ENCODE data around the gene ARHGEF2. TPM values are rescaled to one million over a fixed set of nuclear protein-coding genes. Genes with fewer than 3 reads are reported as not detected.

Gene ARHGEF2
- total RNA-seq, 2 experiments from 2014 or later: 78.8 to 133 TPM

DNA sequence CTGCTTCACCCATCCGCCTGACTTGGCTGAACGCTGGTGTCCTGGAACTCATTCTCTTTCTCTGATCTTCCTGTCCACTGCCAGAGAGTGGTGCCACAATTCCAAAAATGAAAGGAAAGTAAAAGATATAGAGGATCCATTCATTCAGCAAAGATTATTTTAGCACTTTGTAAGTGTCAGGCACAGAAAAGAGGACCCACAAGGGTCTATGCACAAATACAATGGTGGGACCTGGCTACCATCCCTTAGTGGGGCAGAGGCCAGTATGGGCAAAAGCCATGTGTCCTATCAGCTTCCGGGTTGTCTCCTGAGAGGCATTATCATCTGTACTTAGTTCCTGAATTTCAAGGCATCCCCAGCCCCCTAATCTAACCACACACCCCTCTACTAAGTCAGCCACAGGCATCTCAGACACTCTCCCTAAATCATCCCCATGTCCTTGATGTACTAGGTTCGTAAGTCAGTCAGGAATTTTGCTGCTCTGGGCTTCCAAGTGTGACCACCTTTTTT, 23.4 kb upstream of the ARHGEF2 start:
- no peak overlapping the region for H3K4me2 ChIP-seq (ENCODE audit: low read length)

DNA sequence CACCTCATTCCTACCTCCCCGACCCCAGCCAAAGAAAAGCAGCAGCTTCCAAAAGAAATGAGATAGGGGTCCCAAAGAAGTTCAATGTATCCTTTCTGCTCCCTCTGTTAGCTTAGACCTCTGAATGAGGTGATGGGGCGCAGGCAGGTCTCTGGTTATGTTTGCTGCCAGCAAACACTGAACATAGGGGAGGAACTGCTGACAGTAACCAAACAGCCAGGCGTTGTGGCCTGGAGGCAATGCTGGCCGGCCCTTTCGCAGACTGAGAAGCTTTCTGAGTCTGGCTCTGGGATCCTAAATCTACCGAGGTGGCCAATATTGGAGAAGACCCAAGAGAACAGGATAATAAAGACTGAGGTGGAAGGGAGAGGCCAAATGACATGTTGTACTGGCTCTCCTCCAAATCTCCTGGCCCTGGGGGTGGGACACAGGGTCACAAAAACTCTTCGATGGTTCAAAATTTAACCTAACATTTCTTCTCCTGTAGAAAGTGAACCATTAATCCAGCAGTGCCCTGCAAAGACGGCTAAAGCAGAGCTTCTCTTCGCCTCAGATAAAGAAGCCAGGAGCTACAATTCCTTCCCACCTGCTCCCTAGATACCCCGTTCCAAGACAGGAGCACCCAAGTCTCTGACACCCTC, 22.8 kb upstream of the ARHGEF2 start:
- no TSS peak for BruUV-seq (replicated peaks)
- H4K20me1 ChIP-seq (ENCODE audit: insufficient read depth, low read length): no peaks in the 10 kb centered on the region
- no peak overlapping the region for H2AFZ ChIP-seq (ENCODE audit: low read length)
- H3K4me2 ChIP-seq (ENCODE audit: low read length): no peak overlapping the region
- CTCF ChIA-PET (ENCODE audit: unreplicated experiment): no interaction called here
- no peaks in the 10 kb centered on the region for H3K9me3 ChIP-seq (ENCODE audit: low read length)
- TF ChIP-seq EZH2phosphoT487 (IDR thresholded peaks at IDR 0.05; ENCODE audit: borderline replicate concordance, low read depth, low read length): no peak
- TF ChIP-seq, protein P1, sequence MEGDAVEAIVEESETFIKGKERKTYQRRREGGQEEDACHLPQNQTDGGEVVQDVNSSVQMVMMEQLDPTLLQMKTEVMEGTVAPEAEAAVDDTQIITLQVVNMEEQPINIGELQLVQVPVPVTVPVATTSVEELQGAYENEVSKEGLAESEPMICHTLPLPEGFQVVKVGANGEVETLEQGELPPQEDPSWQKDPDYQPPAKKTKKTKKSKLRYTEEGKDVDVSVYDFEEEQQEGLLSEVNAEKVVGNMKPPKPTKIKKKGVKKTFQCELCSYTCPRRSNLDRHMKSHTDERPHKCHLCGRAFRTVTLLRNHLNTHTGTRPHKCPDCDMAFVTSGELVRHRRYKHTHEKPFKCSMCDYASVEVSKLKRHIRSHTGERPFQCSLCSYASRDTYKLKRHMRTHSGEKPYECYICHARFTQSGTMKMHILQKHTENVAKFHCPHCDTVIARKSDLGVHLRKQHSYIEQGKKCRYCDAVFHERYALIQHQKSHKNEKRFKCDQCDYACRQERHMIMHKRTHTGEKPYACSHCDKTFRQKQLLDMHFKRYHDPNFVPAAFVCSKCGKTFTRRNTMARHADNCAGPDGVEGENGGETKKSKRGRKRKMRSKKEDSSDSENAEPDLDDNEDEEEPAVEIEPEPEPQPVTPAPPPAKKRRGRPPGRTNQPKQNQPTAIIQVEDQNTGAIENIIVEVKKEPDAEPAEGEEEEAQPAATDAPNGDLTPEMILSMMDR (conservative IDR thresholded peaks at IDR 0.05; ENCODE audit: low read length): no peak
- H3K27ac ChIP-seq (ENCODE audit: low read depth, low read length, poor library complexity, severe bottlenecking): no peak overlapping the region
- intact Hi-C loops (cut with micrococcal nuclease; ENCODE audit: unreplicated experiment): no loop called here
- POLR2A ChIA-PET: interaction anchor here (1.5 kb wide), 1 partner anchor 12 kb away, joined by 5 read pairs; no protein-coding TSS in a partner anchor
- H3K79me2 ChIP-seq (ENCODE audit: insufficient read depth, low read depth, low read length): no peaks in the 10 kb centered on the region
- DNase-seq (ENCODE audit: low spot score): no peak
- H3K4me3 ChIP-seq (ENCODE audit: low read depth, low read length, poor library complexity, severe bottlenecking): no peak overlapping the region
- no peaks in the 10 kb centered on the region for H3K9me2 ChIP-seq (ENCODE audit: insufficient read depth, low read length)
- H3K36me3 ChIP-seq (ENCODE audit: insufficient read depth, low read length): no peaks in the 10 kb centered on the region
- no peaks in the 10 kb centered on the region for H3K4me1 ChIP-seq (ENCODE audit: insufficient read depth, low read length, poor library complexity, severe bottlenecking)

More for the DNA sequence above, 23.4 kb upstream of the ARHGEF2 start:
- no peak overlapping the region for H2AFZ ChIP-seq (ENCODE audit: low read length)
- no TSS peak for BruUV-seq (replicated peaks)
- no peaks in the 10 kb centered on the region for H3K9me3 ChIP-seq (ENCODE audit: low read length)
- intact Hi-C loops (cut with micrococcal nuclease; ENCODE audit: unreplicated experiment): no loop called here
- TF ChIP-seq, protein P1 (conservative IDR thresholded peaks at IDR 0.05; ENCODE audit: low read length): no peak
- TF ChIP-seq EZH2phosphoT487 (IDR thresholded peaks at IDR 0.05; ENCODE audit: borderline replicate concordance, low read depth, low read length): no peak
- H3K4me3 ChIP-seq (ENCODE audit: low read depth, low read length, poor library complexity, severe bottlenecking): no peak overlapping the region
- no peaks in the 10 kb centered on the region for H3K4me1 ChIP-seq (ENCODE audit: insufficient read depth, low read length, poor library complexity, severe bottlenecking)
- no peak overlapping the region for H3K27ac ChIP-seq (ENCODE audit: low read depth, low read length, poor library complexity, severe bottlenecking)
- CTCF ChIA-PET (ENCODE audit: unreplicated experiment): no interaction called here
- H3K36me3 ChIP-seq (ENCODE audit: insufficient read depth, low read length): peaks cover 2% of the 10 kb centered on the region
- H3K79me2 ChIP-seq (ENCODE audit: insufficient read depth, low read depth, low read length): no peaks in the 10 kb centered on the region
- DNase-seq (ENCODE audit: low spot score): no peak
- H3K9me2 ChIP-seq (ENCODE audit: insufficient read depth, low read length): no peaks in the 10 kb centered on the region
- POLR2A ChIA-PET: interaction anchor here (1.5 kb wide), 1 partner anchor 12 kb away, joined by 5 read pairs; no protein-coding TSS in a partner anchor
- H4K20me1 ChIP-seq (ENCODE audit: insufficient read depth, low read length): no peaks in the 10 kb centered on the region

DNA sequence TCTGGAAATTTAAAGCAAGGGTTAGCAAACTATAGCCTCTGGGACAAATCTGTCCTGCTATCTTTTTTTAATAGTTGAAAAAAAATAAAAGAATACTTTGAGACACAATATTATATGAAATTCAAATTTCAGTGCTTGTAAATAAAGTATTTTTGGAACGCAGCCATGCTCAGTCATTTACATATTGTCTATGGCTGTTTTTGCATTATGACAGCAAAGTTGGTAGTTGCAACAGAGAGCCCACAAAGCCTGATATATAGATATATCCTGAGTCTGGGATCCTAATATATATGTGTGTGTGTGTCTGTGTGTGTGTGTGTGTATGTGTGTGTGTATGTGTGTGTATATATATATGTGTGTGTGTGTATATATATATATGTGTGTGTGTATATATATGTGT, 21.6 kb upstream of the ARHGEF2 start:
- Histone ChIP-seq H3K9me2 (ENCODE audit: insufficient read depth, low read length) (no peaks in the 10 kb centered on the region), H2AFZ (ENCODE audit: low read length) (no peak overlapping the region)
- BruUV-seq (replicated peaks): no TSS peak

More for the DNA sequence above, 21.6 kb upstream of the ARHGEF2 start:
- Histone ChIP-seq H3K36me3 (ENCODE audit: insufficient read depth, low read length) (no peaks in the 10 kb centered on the region), H3K4me1 (ENCODE audit: insufficient read depth, low read length, poor library complexity, severe bottlenecking) (no peaks in the 10 kb centered on the region), H3K9me3 (ENCODE audit: low read length) (no peaks in the 10 kb centered on the region), H3K4me3 (ENCODE audit: low read depth, low read length, poor library complexity, severe bottlenecking) (no peak overlapping the region), H3K27ac (ENCODE audit: low read depth, low read length, poor library complexity, severe bottlenecking) (no peak overlapping the region), H3K79me2 (ENCODE audit: insufficient read depth, low read depth, low read length) (no peaks in the 10 kb centered on the region), H3K4me2 (ENCODE audit: low read length) (no peak overlapping the region), H4K20me1 (ENCODE audit: insufficient read depth, low read length) (no peaks in the 10 kb centered on the region)
- TF ChIP-seq, protein P1 (conservative IDR thresholded peaks at IDR 0.05; ENCODE audit: low read length): no peak
- TF ChIP-seq EZH2phosphoT487 (IDR thresholded peaks at IDR 0.05; ENCODE audit: borderline replicate concordance, low read depth, low read length): no peak
- DNase-seq (ENCODE audit: low spot score): no peak
- CTCF ChIA-PET (ENCODE audit: unreplicated experiment): no interaction called here
- intact Hi-C loops (cut with micrococcal nuclease; ENCODE audit: unreplicated experiment): no loop called here
- POLR2A ChIA-PET: no interaction called here
